H9 (cell line): ENCODE measurements around the gene BRD9. TPM values are rescaled to one million over a fixed set of nuclear protein-coding genes. Genes with fewer than 3 reads are reported as not detected.
A peak's percentile ranks its signal among the peaks of the same experiment; 100 is the strongest.
"Not testable (repeated sequence)": the region's sequence is repeated elsewhere in the genome, so short reads cannot be mapped to it uniquely, and the experiment has no call there.

Experiments used
- DNase-seq: peaks from one replicate; pipeline ENCODE4 v3.0.0-alpha.2; 2017
- H2AFZ ChIP-seq: one replicate; pipeline ENCODE4 v1.6.1; 2013; ENCODE audit warnings: mild to moderate bottlenecking, low read length, control low read depth, moderate library complexity
- H2AK5ac ChIP-seq: 2 replicates; pipeline ENCODE4 v1.6.1; 2013; ENCODE audit warnings: low read length, control low read depth, mixed read lengths; ENCODE audit not compliant: insufficient read length
- H2BK120ac ChIP-seq: one replicate; pipeline ENCODE4 v1.6.1; 2013; ENCODE audit warnings: low read depth, mild to moderate bottlenecking, low read length, control low read depth, inconsistent platforms; ENCODE audit not compliant: poor library complexity, severe bottlenecking
- H2BK12ac ChIP-seq: 2 replicates; pipeline ENCODE4 v1.6.1; 2013; ENCODE audit warnings: low read length, control low read depth, mixed read lengths, low read depth; ENCODE audit not compliant: insufficient read length
- H2BK15ac ChIP-seq: 2 replicates; pipeline ENCODE4 v1.6.1; 2013; ENCODE audit warnings: low read depth, low read length, control low read depth
- H2BK20ac ChIP-seq: one replicate; pipeline ENCODE4 v1.6.1; 2013; ENCODE audit warnings: low read depth, mild to moderate bottlenecking, low read length, control low read depth, inconsistent platforms; ENCODE audit not compliant: poor library complexity, severe bottlenecking
- H2BK5ac ChIP-seq: 2 replicates; pipeline ENCODE4 v1.6.1; 2013; ENCODE audit warnings: low read length, control low read depth, mixed read lengths; ENCODE audit not compliant: insufficient read length
- H3K14ac ChIP-seq: 2 replicates; pipeline ENCODE4 v1.6.1; 2013; ENCODE audit warnings: low read length, control low read depth; ENCODE audit not compliant: insufficient read depth
- H3K18ac ChIP-seq: 2 replicates; pipeline ENCODE4 v1.6.1; 2013; ENCODE audit warnings: low read depth, mild to moderate bottlenecking, mixed read lengths, low read length, control low read depth; ENCODE audit not compliant: insufficient read length
- H3K23ac ChIP-seq: 2 replicates; pipeline ENCODE4 v1.6.1; 2013; ENCODE audit warnings: low read length, control low read depth, mixed read lengths, low read depth; ENCODE audit not compliant: insufficient read length
- H3K23me2 ChIP-seq: 2 replicates; pipeline ENCODE4 v1.6.1; 2013; ENCODE audit warnings: low read depth, mild to moderate bottlenecking, mixed read lengths, low read length, control low read depth; ENCODE audit not compliant: insufficient read length, poor library complexity, severe bottlenecking
- H3K27ac ChIP-seq: 2 replicates; pipeline ENCODE4 v1.5.1; 2013; ENCODE audit warnings: low read length, control low read depth, mixed read lengths, low read depth; ENCODE audit not compliant: insufficient read length
- H3K27me3 ChIP-seq: 2 replicates; pipeline ENCODE4 v1.6.1; 2013; ENCODE audit warnings: low read length, control low read depth, inconsistent platforms; ENCODE audit not compliant: insufficient read depth
- H3K4ac ChIP-seq: 2 replicates; pipeline ENCODE4 v1.6.1; 2013; ENCODE audit warnings: low read depth, mild to moderate bottlenecking, control low read depth, inconsistent platforms, low read length, moderate library complexity
- H3K4me1 ChIP-seq: 2 replicates; pipeline ENCODE4 v1.6.1; 2013; ENCODE audit warnings: low read length, control low read depth, inconsistent platforms; ENCODE audit not compliant: insufficient read depth
- H3K4me2 ChIP-seq: 2 replicates; pipeline ENCODE4 v1.6.1; 2013; ENCODE audit warnings: low read length, control low read depth, mixed read lengths; ENCODE audit not compliant: insufficient read length, insufficient read depth
- H3K56ac ChIP-seq: 2 replicates; pipeline ENCODE4 v1.6.1; 2013; ENCODE audit warnings: low read depth, mild to moderate bottlenecking, mixed read lengths, low read length, control low read depth; ENCODE audit not compliant: insufficient read length
- H3K79me1 ChIP-seq: 2 replicates; pipeline ENCODE4 v1.6.1; 2013; ENCODE audit warnings: low read depth, mild to moderate bottlenecking, moderate library complexity, low read length, control low read depth, inconsistent platforms; ENCODE audit not compliant: insufficient read depth, poor library complexity, severe bottlenecking
- H3K79me2 ChIP-seq: 2 replicates; pipeline ENCODE4 v1.6.1; 2013; ENCODE audit warnings: low read length, control low read depth, inconsistent platforms; ENCODE audit not compliant: insufficient read depth
- H3K9ac ChIP-seq: 2 replicates; pipeline ENCODE4 v1.6.1; 2013; ENCODE audit warnings: low read length, control low read depth, mixed read lengths; ENCODE audit not compliant: insufficient read length; ENCODE audit errors: extremely low read depth
- H3K9me3 ChIP-seq: one replicate; pipeline ENCODE4 v1.6.1; 2013; ENCODE audit warnings: low read depth, low read length, inconsistent platforms; ENCODE audit not compliant: control insufficient read depth
- H3T11ph ChIP-seq: one replicate; pipeline ENCODE4 v1.6.1; 2013; ENCODE audit warnings: mild to moderate bottlenecking, low read length, control low read depth, inconsistent platforms
- H4K20me1 ChIP-seq: one replicate; pipeline ENCODE4 v1.6.1; 2013; ENCODE audit not compliant: control insufficient read depth, insufficient read length, insufficient read depth
- H4K5ac ChIP-seq: 2 replicates; pipeline ENCODE4 v1.6.1; 2013; ENCODE audit warnings: low read depth, mild to moderate bottlenecking, mixed read lengths, low read length, control low read depth; ENCODE audit not compliant: insufficient read length
- H4K8ac ChIP-seq: replicated peaks from 2 replicates; pipeline ENCODE4 v1.6.1; 2013; ENCODE audit warnings: low read length, control low read depth, mixed read lengths, low read depth; ENCODE audit not compliant: insufficient read length
- H4K91ac ChIP-seq: 2 replicates; pipeline ENCODE4 v1.6.1; 2013; ENCODE audit warnings: low read depth, mild to moderate bottlenecking, moderate library complexity, mixed read lengths, low read length, control low read depth; ENCODE audit not compliant: insufficient read length
- H3K27ac Mint-ChIP-seq, 3 experiments: 2 replicates in 2 of 3; 3 replicates in 1 of 3; pipeline ENCODE4 v1.8.0; 2020 to 2021; ENCODE audit warnings: mixed read lengths in 3 of 3, mild to moderate bottlenecking in 1 of 3, moderate library complexity in 1 of 3
- H3K27me3 Mint-ChIP-seq: 2 replicates; pipeline ENCODE4 v1.8.0; 2021; ENCODE audit warnings: low read depth, mild to moderate bottlenecking, moderate library complexity, mixed read lengths
- H3K36me3 Mint-ChIP-seq, 3 experiments: 2 replicates in 2 of 3; 3 replicates in 1 of 3; pipeline ENCODE4 v1.8.0; 2020 to 2021; ENCODE audit warnings: low read depth in 3 of 3, mixed read lengths in 3 of 3; ENCODE audit not compliant: insufficient read depth in 1 of 3
- H3K4me1 Mint-ChIP-seq, 2 experiments: 2 replicates each; pipeline ENCODE4 v1.8.0; 2020; ENCODE audit warnings: mixed read lengths in 2 of 2
- H3K4me3 Mint-ChIP-seq, 2 experiments: 2 replicates in 1 of 2; 3 replicates in 1 of 2; pipeline ENCODE4 v1.8.0; 2020 to 2021; ENCODE audit warnings: mild to moderate bottlenecking in 2 of 2, mixed read lengths in 2 of 2, moderate library complexity in 1 of 2
- H3K9me3 Mint-ChIP-seq, 2 experiments: 2 replicates in 1 of 2; 3 replicates in 1 of 2; pipeline ENCODE4 v1.8.0; 2020; ENCODE audit warnings: mild to moderate bottlenecking in 2 of 2, mixed read lengths in 2 of 2, moderate library complexity in 1 of 2
- WGBS: extraction: QIAGEN DNeasy Blood & Tissue Kit; methylation state at CpG from one replicate; pipeline ENCODE4 v1.1.7; 2013; ENCODE audit warnings: missing lambda C conversion rate, low lambda C conversion rate, mixed read lengths; ENCODE audit not compliant: insufficient read length; ENCODE audit errors: extremely low coverage; 5-methylcytosine and 5-hydroxymethylcytosine counted together
- total RNA-seq: library from RNA; stranded (reverse); gene quantifications from 2 replicates; pipeline ENCODE4 v1.2.1, GENCODE V29; 2021
- TF ChIP-seq, protein P1 (sequence below): fragments of 200-600 bp; sonication (generic); conservative IDR thresholded peaks from 3 replicates; pipeline ENCODE4 v1.8.0; 2021; ENCODE audit warnings: antibody characterized with exemption, mild to moderate bottlenecking

The BRD9 gene
- total RNA-seq, 1 experiment from 2014 or later = 70.5 TPM

DNA sequence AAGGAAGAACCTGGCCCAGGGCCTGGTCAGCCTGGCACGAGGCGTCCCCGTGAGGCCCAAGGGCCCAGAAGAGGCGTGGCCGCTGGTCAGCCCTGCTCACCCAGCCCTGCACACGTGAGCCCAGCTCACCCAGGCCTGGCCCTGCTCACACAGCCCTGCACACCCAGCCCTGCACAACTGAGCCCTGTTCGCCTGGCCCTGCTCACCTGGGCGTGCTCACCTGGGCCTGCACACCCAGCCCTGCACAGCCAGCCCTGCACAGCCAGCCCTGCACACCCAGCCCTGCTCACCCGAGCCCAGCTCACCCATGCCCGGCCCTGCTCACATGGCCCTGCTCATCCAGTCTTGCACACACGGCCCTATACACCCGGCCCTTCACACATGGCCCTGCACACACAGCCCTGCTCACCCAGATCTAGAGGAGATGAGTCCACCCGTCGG is 43.9 kb downstream of the BRD9 start:
- Histone ChIP-seq H3K4ac (no peak overlapping the region), H3K56ac (no peak overlapping the region), H3K4me2 (no peak overlapping the region), H3K9me3 (no peaks in the 10 kb centered on the region), H4K8ac (no peak overlapping the region), H3T11ph (no peak overlapping the region), H3K9ac (no peak overlapping the region), H3K4me1 (no peaks in the 10 kb centered on the region), H3K79me2 (no peaks in the 10 kb centered on the region), H4K20me1 (no peaks in the 10 kb centered on the region), H3K79me1 (no peaks in the 10 kb centered on the region), H3K14ac (no peak overlapping the region), H3K27me3 (no peaks in the 10 kb centered on the region), H2AK5ac (no peak overlapping the region), H3K23me2 (no peaks in the 10 kb centered on the region), H2AFZ (no peak overlapping the region), H3K23ac (no peak overlapping the region), H2BK120ac (no peak overlapping the region), H2BK5ac (no peak overlapping the region), H3K27ac (no peak overlapping the region), H2BK12ac (no peak overlapping the region), H2BK15ac (no peak overlapping the region), H2BK20ac (no peak overlapping the region), H4K91ac (no peak overlapping the region), H4K5ac (no peak overlapping the region), H3K18ac (no peak overlapping the region)
- Mint-ChIP-seq H3K9me3 (no peaks in the 10 kb centered on the region), H3K27me3 (peaks cover 10% of the 10 kb centered on the region; the same call in 1 of the 2 replicates), H3K4me1 (peaks cover 3 to 5% of the 10 kb centered on the region in 2 experiments; a peak in 1 of 4 replicates), H3K36me3 (peaks cover 0 to 7% (median 0%) of the 10 kb centered on the region in 3 experiments; a peak in 3 of 7 replicates), H3K4me3 (no peak overlapping the region), H3K27ac (peak overlapping the region in 2 of 3 experiments; percentile 61 to 83; a peak in 2 of 7 replicates)
- TF ChIP-seq, protein P1, sequence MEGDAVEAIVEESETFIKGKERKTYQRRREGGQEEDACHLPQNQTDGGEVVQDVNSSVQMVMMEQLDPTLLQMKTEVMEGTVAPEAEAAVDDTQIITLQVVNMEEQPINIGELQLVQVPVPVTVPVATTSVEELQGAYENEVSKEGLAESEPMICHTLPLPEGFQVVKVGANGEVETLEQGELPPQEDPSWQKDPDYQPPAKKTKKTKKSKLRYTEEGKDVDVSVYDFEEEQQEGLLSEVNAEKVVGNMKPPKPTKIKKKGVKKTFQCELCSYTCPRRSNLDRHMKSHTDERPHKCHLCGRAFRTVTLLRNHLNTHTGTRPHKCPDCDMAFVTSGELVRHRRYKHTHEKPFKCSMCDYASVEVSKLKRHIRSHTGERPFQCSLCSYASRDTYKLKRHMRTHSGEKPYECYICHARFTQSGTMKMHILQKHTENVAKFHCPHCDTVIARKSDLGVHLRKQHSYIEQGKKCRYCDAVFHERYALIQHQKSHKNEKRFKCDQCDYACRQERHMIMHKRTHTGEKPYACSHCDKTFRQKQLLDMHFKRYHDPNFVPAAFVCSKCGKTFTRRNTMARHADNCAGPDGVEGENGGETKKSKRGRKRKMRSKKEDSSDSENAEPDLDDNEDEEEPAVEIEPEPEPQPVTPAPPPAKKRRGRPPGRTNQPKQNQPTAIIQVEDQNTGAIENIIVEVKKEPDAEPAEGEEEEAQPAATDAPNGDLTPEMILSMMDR = no peak
- WGBS = no CpG with 5 or more reads among the region's 14 CpGs
- DNase-seq = no peak

DNA sequence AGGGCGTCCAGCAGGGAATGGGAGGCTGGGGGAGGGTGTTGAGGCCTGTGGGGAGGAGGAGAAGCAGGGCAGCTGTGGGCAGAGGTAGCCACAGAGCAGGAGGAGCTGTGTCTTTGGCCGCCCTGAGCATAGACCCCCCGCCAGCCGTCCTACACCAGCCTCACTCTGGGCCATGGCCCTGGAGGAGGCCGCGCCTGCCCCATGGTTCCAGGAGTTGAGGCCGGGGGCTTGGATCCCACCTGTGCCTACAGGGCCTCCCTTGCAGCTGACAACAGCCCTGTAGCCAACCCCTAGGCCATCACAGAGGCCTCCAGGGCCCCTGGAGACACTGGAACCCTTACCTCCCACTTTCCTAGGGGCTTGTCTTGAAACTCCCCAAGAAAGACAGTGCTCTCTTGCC is 44.9 kb downstream of the BRD9 start:
- H3K27me3 Mint-ChIP-seq, H2BK120ac ChIP-seq, H3K4me1 ChIP-seq, H2BK15ac ChIP-seq, H2AK5ac ChIP-seq, H4K5ac ChIP-seq, DNase-seq, H3K27me3 ChIP-seq, H3K4me3 Mint-ChIP-seq, H3K9me3 ChIP-seq, H3K56ac ChIP-seq, H3K14ac ChIP-seq, H3K9ac ChIP-seq, H3K9me3 Mint-ChIP-seq, H4K20me1 ChIP-seq, H4K91ac ChIP-seq, H2BK5ac ChIP-seq, H3T11ph ChIP-seq, H2AFZ ChIP-seq, H3K4ac ChIP-seq, H3K4me1 Mint-ChIP-seq, H3K79me1 ChIP-seq, H3K4me2 ChIP-seq, H2BK20ac ChIP-seq, H3K18ac ChIP-seq, H3K23ac ChIP-seq, H3K27ac ChIP-seq, H2BK12ac ChIP-seq, H3K27ac Mint-ChIP-seq, H3K79me2 ChIP-seq, H3K23me2 ChIP-seq, H4K8ac ChIP-seq: not testable (repeated sequence)
- WGBS = no CpG with 5 or more reads among the region's 7 CpGs
- peaks cover 0 to 11% (median 0%) of the 10 kb centered on the region in 3 experiments; a peak in 3 of 7 replicates for H3K36me3 Mint-ChIP-seq
